ENCODE measurements around the gene RASL11B.

Gene RASL11B

GRCh38 chr4:52915730-52916300 lies 53.7 kb downstream of the RASL11B start:
- DNase-seq (ENCODE audit: low read depth): no peak

Data from iris pigment epithelial cell (primary cell).